NK-92 (cell line): ENCODE data around the gene NES.

Source experiments
- DNase-seq: peaks from one replicate; lab custom pipeline; 2025; ENCODE audit not compliant: unreplicated experiment; lab: John Stamatoyannopoulos, UW

Gene NES, protein sequence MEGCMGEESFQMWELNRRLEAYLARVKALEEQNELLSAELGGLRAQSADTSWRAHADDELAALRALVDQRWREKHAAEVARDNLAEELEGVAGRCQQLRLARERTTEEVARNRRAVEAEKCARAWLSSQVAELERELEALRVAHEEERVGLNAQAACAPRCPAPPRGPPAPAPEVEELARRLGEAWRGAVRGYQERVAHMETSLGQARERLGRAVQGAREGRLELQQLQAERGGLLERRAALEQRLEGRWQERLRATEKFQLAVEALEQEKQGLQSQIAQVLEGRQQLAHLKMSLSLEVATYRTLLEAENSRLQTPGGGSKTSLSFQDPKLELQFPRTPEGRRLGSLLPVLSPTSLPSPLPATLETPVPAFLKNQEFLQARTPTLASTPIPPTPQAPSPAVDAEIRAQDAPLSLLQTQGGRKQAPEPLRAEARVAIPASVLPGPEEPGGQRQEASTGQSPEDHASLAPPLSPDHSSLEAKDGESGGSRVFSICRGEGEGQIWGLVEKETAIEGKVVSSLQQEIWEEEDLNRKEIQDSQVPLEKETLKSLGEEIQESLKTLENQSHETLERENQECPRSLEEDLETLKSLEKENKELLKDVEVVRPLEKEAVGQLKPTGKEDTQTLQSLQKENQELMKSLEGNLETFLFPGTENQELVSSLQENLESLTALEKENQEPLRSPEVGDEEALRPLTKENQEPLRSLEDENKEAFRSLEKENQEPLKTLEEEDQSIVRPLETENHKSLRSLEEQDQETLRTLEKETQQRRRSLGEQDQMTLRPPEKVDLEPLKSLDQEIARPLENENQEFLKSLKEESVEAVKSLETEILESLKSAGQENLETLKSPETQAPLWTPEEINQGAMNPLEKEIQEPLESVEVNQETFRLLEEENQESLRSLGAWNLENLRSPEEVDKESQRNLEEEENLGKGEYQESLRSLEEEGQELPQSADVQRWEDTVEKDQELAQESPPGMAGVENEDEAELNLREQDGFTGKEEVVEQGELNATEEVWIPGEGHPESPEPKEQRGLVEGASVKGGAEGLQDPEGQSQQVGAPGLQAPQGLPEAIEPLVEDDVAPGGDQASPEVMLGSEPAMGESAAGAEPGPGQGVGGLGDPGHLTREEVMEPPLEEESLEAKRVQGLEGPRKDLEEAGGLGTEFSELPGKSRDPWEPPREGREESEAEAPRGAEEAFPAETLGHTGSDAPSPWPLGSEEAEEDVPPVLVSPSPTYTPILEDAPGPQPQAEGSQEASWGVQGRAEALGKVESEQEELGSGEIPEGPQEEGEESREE (N-terminal part only)

DNA sequence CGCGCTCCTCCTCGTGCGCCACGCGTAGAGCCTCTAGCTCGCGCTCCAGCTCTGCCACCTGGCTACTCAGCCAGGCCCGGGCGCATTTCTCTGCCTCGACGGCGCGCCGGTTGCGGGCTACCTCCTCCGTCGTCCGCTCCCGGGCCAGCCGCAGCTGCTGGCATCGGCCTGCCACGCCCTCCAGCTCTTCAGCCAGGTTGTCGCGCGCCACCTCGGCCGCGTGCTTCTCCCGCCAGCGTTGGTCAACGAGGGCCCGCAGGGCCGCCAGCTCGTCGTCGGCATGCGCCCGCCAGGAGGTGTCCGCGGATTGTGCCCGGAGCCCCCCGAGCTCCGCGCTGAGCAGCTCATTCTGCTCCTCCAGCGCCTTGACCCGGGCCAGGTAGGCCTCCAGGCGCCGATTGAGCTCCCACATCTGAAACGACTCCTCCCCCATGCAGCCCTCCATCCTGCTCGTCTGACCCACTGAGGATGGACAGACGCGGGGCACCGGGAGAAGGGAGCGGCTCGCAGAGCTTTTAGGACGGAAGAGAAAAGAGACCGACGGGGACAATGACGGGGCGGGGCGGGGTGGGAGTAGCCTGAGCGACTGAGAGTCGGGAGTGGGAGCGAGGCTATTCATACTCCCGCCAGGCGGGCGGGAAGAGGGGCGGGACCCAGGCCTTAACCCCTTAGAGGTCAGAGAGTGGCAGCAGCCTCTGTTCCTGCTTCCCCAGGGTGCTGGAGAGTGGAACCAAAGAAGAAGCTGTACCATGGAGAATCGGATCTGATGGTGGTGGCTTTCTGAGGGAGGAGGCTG is at the start of gene NES:
Gene NES (minus strand): TSS at position 588 of the 796 bp plus-strand sequence. CDS start 143 bp downstream, at position 445.
- no peak for DNase-seq

DNA sequence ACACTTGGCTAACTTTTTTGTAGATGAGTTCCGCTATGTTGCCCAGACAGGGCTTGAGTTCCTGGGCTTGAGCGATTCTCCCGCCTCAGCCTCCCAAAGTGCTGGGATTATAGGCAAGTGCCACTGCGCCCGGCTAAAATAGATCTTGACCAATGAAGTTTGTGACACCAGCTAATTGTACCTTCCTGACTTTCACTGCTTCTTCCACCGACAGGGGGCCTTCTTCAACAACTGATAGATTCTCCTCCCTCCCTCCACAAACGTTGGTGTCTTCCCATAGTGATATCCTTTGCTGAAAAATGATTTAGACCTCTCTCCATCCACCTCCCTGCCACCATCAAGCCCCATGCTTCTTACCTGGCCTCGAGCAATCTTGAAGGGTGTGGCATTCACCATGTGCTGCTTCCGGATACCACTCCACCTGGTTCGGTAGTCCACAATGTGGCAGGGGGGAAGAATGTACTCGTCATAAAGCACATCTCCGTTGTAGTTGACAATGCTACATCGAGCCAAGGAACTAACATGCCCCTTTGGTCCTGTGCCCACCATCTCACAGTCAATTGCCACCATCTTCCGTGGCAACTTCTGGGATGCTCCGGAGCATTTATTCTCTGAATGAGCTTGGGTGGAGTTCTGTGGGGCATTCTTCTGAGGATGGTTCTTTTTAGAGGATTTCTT is 49.5 kb upstream of the NES start:
- DNase-seq: no peak

DNA sequence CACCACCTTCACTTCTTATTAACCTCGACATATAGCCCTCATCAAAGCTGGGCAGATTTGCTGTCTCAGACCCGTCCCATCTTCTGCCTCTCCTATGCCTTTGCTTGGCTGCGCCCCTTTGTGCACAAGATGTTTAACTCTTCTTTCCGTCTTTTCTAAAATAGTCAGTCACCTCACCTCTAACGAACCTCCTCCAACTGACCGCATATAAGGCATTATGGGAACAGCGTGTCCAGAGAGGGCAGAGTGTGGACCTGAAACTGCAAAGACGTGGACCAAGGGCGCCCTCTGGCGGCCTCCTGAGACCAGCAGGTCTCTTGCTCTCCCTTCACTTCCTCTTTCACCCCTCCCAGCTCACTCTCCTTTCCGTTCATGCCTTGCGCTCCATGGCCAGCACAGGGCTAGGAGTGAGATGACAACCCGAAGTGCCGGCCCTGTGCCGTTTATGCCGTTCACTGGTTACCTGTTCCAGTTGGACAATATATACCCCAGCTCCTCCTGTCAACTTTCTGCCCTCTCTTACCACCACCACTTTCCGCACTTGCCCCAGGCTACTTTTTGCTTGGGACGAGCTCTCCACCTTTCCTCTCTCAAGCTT is 48.6 kb upstream of the NES start:
- DNase-seq: no peak

DNA sequence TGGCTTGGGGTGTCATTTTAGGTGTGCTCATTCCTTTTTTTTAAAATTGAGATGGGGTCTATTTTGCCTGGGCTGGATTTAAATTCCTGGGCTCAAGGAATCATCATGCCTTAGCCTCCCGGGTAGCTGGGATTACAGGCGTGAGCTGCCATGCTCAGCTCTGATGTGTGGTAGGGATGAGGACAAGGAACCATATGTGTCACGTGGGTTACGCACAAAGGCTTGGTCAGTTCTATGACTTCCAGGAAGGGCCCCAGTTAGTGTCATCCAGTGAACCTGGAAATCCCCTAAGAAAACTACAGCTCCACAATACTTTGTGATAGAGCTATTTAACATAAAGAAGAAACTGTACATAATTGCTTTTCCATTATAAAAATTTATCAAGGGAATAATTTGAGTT is 44.3 kb upstream of the NES start:
- no peak for DNase-seq

DNA sequence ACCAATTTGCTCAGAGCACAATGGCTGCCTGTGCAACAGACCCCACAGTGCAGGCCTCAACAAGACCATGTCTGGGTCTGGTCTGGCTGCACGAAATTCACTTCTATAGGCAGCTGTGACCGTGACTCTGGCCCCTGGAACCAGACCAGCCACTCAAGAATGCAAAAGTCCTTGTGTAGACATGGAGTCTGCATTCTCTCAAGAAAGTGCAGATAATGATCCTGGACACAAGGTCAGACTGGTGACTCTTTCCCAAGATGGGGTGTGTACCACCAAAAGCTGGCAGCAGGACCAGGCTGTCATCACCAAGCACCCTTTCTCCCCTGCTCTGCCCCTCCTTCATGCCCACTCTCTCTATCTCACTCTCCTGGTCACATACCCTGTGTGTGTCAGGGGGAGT is 43.9 kb upstream of the NES start:
- no peak for DNase-seq

DNA sequence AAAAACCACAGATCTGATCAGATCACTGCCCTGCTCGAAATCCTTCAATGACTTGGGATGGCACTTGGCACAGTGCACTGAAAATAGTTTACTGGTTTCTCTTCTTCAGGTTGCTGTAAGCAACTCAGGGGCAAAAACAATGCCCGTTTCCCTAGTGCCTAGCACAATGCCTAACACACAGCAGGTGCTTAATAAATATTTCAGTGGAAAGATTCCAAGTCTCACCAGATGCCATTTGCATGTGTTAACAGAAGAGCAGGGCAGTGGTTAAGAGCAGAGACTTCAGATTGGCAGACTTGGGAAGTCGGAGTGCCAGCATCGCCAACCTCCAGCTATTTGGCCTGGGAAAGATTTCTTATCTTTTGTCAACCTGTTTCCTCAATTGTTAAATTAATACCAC is 40.1 kb upstream of the NES start:
- DNase-seq: no peak

DNA sequence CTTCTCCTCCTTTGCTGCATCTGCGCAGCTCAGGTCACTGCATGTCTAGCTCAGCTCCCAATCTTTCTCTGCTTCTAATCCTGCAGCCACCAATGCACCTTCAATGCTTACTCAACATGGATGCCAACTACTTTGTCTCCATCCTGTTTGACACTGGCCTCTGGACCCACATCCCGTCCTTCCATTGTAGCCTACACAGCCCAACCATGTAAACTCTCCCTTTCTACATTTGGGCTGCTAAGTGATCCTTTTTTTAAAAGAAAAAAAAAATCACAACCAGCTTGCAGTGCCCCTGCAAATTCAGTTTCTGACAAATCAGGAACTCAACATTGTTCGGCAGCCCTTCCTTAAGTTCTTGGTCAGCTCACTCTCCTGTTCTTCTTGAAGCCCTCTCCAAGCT is 37.6 kb upstream of the NES start:
- no peak for DNase-seq

DNA sequence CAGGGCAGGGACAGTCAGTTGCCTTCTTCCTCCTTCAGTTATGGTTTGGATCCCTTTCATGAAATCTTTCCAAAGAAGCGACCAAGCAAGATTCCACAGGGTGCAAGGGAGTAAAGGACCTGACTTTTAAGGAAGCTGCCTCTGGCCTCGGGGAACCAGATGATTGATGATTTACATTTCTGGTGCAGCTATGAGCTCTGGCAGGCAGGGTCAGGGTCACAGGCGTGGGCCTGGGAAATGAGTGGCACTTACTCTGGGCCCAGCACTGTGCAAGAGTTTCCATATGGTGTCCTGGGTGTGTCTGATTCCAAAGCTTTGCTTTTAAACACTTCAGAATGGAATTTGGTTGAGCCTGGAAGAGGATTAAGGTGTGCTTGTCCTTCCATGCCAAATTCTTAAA is 35.4 kb upstream of the NES start:
- no peak for DNase-seq

DNA sequence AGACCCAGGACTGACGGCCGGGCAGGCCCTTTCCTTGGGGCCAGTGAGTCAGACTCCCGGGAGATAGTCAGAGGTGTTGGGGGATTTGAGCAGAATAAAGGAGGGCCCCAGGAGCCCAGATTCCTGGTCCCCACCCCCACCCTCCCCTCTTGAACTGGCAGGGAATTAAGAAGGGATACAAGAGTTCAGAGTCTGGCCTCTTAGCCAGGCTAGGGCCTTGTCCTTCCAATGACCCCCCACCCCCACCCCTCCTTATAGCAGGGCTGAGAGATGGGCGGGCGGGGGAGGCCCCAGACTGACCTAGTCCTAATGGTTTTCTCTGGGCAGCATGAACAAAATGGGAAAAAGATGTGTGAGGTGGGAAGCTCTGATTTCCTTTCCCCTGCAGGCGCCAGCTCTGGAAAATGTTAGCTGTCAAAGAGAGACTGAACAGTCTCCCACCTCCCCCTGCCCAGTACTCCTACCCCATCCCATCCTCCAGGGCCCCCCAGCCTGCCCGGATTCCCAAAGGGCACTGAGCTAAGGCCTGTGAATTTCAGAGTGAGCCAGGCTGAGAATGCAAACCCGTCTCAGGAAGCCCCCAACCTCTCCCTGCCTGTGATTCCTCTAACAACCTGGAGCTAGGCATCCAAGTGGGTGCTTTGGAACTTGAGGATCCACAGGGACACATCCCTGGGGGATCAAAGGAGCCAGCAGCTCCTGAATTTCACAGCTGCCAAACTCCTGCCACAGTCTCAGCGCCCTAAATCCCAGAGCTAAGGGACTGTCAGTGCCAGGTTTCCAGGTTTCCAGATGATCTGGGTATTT is 34.0 kb upstream of the NES start:
- no peak for DNase-seq

DNA sequence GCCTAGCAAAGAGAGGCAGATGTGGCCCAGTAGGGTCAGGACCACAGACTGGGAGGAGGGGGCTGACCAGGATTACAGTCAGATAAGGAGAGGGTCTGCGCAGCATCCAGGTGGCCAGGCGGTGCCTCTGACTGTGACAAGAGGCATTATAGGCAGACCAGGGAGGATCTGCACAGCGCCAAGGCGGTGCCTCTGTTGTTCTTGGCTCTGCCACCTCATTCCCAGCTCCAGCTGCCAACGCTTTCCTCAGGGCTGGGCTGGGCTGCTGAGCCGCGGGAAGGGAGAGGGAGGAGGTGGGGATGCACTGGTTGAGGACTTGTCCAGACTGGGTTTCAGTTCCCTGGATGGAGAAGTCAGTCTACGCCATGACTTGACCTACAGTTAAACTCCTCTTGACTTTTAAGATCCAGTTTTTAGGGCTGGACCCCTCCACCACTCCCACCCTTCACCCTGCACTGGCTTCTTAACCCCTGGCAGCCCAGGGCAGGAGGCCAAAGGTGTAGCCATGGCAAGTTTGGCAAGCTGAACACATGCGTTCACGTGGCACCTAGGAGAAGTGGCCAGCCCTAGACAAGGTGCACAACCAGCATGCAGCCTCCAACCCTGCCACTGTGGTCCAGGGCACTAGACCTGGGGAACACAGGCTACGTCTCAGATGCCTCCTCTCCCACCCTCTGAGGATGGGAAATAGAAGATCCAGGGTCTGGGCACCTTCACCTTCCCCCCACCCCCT is 32.7 kb upstream of the NES start:
- no peak for DNase-seq

DNA sequence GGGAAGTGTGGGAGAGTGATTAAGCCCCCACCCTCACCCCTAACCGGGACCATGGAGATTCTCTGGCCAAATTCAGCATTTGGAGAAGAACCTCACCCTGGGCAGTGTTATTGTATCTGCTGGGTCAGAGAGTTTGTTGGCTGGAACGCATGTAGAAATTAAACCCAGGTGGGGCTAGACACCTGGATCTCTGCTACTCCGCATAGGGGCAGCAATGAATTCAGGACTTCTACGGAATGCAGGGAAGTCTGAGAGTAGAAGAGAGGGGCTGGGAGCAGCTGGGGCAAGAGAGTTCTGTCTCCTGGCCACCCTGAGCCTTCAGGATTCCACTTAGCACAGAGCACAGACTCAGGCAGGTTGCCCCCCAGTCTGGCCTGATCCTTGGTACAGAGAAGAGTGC is 31.8 kb upstream of the NES start:
- no peak for DNase-seq

DNA sequence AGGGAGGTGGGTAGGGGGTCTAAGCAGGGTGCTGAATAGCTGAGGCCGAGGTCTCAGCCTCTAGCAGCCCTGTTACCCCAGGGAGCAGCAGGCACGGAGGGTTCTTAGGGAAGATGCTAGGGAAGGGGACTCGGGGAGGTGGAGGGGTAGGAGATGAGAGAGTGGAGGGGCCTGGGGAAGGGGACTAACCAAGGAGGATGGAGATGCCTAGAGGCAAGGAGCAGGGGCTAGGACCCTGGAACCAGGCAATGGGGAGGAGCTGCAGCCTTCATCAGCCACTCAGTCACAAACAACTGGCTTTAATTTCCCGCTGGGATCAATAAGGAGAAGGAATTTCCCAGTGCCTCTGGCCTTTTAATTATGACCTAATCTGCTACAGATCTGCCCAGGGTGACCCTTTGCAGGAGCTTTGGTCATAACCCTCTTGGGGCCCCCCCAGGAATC is 31.0 kb upstream of the NES start:
- DNase-seq: no peak

DNA sequence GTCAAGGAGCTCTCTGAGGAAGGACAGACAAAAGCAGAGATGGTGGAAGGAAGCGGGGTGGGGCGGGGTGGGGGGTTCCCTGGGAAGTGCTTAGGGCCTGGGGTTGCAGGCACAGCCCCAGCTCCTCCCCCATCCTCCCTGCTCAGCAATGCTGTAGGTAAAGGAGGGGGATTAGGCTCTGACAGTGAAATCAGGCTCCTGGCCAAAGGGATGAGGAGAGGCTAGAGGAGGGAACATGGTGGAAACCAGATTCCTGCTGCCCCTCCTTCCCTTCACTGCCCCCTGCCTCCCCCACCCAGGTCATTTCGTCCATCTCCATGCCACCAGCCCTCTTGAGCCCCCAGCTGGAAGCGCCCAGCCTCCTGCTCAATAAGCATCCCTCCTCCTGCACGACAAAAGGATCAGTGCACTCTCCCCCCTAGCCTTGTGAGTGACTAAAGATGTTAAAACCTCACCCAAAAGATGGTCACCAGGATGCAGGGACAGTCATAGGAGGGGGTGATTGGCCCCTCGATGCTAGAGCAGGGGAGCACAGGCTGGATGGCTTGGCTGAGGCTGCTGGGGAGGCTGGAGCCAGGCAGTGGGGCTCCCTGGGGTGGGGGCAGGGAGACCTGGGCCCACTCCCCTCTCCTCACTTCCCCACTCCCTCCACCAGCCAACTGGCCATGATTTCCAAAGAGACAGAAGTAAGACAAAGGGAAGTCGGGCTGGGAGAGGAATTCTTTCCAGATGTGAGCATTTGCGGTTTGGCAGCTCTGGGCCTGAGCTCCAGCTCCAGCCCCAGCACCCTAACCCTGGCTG is 30.4 kb upstream of the NES start:
- DNase-seq: no peak

DNA sequence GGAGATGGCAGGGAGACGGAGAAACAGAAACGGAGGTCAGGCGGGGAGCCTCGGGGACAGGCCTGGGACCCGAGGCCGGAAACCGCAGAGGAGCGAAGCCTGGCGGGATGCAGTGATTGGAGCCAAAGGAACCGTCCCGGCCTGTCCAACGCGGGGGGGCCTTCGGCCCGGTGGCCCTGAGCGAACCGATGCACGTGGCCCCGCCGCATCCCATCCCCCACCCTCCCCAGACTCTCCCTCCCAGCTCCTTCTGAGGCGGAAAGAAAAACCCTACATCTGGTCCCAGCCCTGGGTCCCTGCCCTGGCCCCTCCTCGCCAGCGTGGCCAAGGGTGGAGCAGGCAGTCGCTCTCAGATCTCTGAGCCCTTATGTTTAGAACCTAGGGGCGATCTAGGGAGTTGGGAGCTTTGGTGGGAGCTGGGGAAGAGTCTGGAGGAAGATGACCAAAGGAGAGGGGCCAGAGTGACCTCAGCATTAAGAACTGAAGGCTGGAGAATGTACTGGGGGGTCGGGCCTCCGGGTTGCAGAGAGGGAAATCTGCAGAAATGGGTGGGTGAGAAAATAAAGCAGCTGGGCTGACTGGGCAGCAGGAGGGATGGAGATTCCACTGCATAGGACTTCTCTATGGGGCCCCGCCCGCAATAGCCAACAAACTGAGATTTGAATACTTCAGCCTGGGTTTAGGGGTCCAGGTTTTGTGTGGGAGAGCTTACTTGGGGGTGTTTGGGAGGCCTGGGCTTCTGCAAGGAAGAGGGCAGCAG is 29.6 kb upstream of the NES start:
- no peak for DNase-seq

DNA sequence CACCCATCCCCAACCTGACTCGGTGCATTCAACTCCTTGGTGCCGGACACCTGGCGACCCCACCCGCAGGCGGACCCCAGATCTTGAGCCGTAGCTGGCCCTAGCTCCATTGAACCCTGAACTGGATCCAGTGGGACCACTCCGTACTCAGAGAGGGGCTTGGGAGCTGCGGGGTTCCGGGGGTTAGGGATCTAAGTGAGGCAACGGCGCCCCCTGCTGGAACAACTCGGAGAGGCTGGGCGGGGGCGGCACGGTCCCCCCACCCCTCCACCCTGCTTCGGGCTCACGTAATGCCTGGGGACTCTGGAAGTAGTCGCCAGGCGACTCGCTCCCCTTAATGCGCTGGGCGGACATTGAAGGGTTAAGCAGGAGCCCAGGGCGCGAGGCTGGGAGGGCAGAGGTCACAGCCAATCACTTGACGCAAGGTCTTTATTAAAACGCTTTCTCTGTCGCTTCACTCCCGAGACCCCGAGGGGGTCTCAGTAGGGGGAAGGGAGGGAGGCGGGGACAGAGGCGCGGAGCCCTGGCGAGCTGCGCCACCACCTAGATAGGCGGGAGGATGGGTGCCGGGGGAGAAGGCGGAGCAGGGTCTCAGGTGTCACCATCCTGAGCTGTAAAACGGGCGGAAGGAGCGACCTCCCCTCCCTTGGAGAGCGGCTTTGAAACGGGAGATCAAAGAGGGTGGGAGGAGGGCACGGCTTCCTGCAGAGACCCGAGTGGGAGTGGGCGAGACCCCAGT is 28.9 kb upstream of the NES start:
- no peak for DNase-seq
